GM18951 (cell line): ENCODE data around the gene C1orf21.

ENCODE experiments used
- POLR2A ChIP-seq: IDR thresholded peaks from 4 replicates; pipeline ENCODE4 v1.6.1; 2011; ENCODE audit warnings: mild to moderate bottlenecking; ENCODE audit not compliant: insufficient read length, insufficient read depth; ENCODE audit errors: extremely low read depth
- in situ Hi-C: fragments of 300-500 bp; cut with MboI; formaldehyde crosslinking; loops from one replicate; pipeline ENCODE4 v1.12.0; 2022; ENCODE audit warnings: low sequenced_read_pairs, mixed read lengths, inconsistent platforms; ENCODE audit not compliant: unreplicated experiment

The C1orf21 gene

DNA sequence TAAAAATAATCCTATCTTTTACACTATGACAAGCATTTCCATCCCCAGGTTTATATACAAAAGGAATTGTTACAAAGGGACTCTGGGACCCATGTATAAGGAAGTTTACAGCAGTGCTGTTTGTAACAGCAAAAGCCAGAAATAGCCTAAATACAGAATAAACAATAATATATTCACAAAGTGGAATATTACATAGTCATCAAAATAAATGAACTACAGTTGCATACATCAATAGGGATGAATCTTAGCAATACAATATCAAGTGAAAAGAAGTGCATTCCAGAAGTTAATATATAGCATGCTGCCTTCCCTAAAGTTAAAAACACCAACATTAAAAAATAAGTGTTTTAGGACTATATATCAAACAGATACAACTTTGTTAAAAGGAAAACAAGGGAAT is 290.5 kb downstream of the C1orf21 start:
- no peak for TF ChIP-seq POLR2A
- in situ Hi-C loops = no loop called here
